ENCODE results near the gene ARHGEF17.
A peak's percentile ranks its signal among the peaks of the same experiment; 100 is the strongest.

ARHGEF17 gene

GRCh38 chr11:73392108-73393010, 84.3 kb downstream of the ARHGEF17 start:
- TF ChIP-seq, protein P1, sequence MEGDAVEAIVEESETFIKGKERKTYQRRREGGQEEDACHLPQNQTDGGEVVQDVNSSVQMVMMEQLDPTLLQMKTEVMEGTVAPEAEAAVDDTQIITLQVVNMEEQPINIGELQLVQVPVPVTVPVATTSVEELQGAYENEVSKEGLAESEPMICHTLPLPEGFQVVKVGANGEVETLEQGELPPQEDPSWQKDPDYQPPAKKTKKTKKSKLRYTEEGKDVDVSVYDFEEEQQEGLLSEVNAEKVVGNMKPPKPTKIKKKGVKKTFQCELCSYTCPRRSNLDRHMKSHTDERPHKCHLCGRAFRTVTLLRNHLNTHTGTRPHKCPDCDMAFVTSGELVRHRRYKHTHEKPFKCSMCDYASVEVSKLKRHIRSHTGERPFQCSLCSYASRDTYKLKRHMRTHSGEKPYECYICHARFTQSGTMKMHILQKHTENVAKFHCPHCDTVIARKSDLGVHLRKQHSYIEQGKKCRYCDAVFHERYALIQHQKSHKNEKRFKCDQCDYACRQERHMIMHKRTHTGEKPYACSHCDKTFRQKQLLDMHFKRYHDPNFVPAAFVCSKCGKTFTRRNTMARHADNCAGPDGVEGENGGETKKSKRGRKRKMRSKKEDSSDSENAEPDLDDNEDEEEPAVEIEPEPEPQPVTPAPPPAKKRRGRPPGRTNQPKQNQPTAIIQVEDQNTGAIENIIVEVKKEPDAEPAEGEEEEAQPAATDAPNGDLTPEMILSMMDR (IDR thresholded peaks at IDR 0.05) = no peak

DNA sequence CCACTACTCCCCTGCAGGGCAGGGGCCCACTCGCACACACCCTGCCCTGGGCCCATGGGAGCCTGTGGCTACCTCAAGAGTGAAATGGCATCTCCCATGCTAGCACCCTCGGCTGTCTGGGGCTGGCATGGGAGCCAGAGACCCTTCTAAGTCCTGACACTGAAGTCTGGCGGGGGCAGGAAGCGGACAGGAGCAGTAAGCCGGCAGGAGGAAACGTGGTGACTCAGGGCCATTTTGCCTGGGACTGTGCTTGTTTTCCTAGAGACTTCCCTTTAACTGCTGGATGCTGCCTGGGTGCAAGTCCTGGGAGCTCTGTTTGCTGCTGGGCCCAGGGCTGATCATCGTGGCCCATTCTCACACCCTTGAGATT, 84.9 kb downstream of the ARHGEF17 start:
- TF ChIP-seq, protein P1 (IDR thresholded peaks at IDR 0.05) = no peak

DNA sequence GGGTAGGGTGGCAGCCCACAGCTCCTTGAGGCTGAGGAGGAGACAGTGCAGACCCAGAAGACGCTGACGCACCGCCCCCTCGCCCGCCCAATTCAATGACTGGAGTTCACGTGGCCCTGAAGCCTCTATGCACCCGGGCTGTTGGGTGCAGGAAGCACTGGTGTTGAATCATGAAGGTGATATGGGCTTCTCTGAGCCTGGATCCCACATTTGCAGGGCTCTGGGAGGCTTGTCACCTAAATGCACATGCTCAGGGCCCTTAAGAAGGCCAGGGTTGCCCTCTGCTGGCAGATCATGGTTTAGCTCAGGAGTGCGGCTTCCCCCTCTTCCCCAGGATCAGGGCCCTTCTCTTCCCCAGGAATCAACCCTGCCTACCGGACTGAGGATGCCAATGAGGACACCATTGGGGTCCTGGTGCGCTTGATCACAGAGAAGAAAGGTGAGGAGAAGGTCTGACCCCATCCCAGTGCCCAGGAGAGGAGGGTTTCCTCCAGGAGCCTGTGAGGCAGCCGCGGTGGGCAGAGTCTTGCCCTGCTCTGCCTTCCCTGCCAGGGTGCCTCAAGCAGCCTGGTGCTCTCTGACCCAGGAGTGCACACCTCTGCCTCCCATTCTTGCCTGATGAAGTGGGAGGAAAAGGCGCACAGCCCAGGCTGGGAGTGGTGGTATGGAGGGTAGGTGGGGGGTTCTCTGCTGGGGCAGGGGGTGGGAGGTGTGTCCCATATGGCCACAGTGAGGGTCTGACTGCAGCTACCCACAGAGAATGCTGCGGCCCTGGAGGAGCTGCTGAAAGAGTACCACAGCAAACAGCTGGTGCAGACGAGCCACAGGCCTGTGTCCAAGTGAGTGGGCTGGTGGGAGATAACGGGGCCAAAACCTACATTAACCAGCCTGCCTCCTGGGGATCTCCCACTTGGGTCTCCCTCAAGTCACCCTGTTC, 85.7 kb downstream of the ARHGEF17 start:
- TF ChIP-seq, protein P1 (IDR thresholded peaks at IDR 0.05) = peak; percentile 74

DNA sequence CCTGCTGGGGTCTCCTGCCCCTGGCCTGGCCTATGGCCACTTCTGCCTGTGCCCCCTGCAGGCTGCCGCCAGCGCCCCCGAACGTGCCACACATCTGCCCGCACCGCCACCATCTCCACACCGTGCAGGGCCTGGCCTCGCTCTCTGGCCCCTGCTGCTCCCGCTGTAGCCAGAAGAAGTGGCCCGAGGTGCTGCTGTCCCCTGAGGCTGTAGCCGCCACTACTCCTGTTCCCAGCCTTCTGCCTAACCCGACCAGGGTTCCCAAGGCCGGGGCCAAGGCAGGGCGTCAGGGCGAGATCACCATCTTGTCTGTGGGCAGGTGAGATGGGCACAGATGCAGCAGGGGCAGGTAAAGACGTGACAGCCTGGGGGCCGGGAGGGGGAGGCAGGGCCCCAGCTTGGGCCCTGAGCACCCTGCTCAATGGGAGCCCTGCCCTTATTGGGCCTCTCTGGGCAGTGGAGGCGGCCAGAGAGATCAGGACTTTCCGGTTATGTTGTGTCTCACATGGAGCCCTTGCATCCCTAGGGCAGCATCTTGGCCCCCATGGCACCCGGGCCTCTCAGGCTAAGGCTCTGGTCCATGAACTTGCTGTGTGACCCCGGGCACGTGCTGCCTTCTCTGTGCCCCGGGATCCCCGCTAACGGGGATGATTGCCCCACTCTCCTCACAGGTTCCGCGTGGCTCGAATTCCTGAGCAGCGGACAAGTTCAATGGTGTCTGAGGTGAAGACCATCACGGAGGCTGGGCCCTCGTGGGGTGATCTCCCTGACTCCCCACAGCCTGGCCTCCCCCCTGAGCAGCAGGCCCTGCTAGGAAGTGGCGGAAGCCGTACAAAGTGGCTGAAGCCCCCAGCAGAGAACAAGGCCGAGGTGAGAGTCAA, 86.6 kb downstream of the ARHGEF17 start:
- TF ChIP-seq, protein P1 (IDR thresholded peaks at IDR 0.05) = no peak

- TF ChIP-seq, protein P1 (IDR thresholded peaks at IDR 0.05) = no peak
Observed at GRCh38 chr11:73395297-73396208, 87.5 kb downstream of the ARHGEF17 start.

- TF ChIP-seq, protein P1 (IDR thresholded peaks at IDR 0.05) = no peak
Observed at GRCh38 chr11:73396251-73396930, 88.3 kb downstream of the ARHGEF17 start.

Data from LNCAP (cell line).